NCI-H2029 (cell line): ENCODE results near the gene ZNF792.
"Not testable (repeated sequence)": the region's sequence is repeated elsewhere in the genome, so short reads cannot be mapped to it uniquely, and the experiment has no call there.

Source experiments
- DNase-seq: peaks from one replicate; lab custom pipeline; 2025; lab: John Stamatoyannopoulos, UW

The ZNF792 gene

DNA sequence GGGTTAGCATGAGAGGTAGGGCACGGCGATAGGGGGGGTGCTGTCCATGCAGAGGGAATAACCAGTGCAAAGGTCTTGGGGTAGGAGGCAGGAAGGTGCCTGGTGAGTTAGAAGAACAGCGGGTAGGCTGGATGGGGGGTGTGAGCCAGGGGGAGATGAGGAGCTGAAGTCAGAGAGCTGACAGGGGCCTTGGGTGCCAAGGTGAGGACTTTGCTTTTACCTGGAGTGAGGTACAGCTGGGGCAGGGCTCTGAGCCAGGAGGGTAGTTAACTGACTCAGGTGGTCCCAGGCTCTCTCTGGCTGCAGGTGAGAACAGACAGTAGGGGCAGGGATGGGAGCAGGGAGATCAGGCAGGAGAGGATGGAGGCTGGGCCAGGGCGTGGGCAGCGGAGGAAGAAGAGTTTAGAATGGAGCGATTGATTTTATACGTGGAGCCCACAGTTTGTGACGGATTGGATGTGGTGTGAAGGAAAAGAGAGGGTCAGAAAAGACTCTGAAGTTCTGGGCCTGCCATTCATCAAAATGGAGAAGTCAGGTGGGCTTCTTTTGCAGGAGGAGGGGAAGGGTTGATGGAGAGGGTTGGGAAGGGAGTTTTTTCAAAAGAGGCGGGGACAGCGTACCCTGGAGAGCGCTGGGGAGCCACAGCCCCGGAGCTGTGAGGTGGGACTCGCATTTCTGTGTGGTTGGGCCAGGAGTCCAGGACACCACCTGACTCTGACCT, 34.9 kb upstream of the ZNF792 start:
- DNase-seq, result no peak

DNA sequence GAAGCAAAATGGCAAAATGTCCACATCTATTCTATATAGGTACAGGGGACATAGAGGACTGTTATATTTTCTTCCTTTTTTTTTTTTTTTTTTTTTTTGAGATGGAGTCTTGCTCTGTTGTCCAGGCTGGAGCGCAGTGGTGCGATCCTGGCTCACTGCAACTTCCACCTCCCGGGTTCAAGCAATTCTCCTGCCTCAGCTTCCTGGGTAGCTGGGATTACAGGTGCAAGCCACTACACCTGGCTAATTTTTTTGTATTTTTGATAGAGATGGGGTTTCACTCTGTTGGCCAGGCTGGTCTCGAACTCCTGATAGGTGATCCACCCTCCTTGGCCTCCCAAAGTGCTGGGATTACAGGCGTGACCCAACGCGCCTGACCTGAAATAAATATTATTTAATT, 34.2 kb upstream of the ZNF792 start:
- not testable (repeated sequence) for DNase-seq

DNA sequence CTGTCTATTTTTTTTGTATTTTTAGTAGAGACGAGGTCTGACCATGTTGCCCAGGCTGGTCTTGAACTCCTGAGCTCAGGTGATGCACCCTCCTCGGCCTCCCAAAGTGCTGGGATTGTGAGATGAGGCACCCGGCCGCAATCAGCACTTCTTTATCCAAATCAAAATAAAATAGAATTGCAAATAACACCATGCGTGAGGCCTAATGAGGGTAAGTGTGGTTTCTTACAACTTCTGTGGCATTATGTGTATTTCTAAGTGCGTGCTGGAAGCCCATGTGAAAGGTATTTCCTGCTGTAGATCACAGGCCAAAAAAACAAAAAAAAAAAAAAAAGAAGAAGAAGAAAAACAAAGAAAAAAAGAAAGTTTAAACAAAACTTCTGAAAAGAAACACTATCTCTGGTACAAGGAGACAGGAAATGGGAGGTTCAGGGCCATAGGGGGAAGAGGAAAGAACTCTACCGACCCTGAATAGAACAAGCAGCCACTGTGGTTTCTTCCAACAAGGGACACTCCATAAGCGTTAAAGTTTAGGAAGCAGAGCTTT, 33.1 kb upstream of the ZNF792 start:
- DNase-seq, result no peak

DNA sequence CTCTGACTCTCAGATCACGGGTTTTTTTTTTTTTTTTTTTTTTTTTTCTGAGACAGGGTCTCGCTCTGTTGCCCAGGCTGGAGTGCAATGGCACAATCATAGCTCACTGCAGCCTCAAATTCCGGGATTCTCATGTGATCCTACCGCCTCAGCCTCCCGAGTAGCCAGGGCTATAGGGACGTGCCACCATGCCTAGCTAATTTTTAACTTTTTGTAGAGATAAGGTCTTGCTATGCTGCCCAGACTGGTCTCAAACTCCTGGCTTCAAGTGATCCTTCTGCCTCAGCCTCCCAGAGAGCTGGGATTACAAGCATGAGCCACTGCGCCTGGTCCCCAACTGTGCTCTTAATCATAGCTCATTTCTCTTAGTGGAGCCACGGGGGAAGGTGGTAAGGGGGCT, 31.5 kb upstream of the ZNF792 start:
- DNase-seq, result no peak

DNA sequence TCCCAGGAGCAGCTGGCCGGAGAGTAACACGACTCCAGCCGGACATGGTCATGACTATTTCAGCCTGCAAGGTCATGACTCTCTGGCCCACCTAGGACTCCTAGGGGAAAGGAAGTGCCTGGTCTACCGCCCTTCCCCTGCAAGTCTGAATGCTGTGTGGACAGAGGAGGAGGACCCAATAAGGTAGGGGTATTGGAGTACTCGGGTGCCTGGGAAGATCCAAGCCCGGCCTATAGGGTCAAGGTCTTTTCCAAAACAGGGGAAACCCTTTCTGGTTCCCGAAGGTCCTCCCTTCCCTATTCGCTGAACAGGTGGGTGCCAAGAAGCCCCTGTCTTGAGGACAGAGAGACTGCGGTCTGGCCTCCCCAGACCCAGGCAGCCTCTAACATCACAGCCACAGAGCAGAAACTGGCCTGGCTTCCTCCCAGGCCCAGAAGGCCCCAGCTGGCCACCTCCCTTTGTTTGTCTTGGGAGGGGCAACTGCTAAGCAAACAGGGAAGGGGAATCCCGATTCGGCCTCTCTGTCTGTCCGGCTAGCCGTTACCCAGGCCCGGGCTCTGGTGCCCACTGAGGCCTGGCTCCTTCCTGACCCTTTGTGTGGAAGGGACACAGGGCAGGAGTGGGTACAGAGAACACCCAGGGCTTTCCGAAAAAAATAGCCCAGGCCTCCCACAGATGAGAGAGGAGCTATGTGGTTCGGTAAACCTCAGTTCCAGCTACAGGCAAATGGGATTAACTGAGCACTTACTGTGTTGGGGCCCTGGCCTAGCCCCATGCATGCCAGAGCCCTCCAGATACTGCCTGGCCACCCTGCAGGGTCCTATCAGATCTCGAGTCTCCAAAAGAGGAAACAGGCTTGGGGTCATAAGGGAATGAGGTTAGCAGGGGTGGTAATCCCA, 30.9 kb upstream of the ZNF792 start:
- DNase-seq, result peak; percentile 70

DNA sequence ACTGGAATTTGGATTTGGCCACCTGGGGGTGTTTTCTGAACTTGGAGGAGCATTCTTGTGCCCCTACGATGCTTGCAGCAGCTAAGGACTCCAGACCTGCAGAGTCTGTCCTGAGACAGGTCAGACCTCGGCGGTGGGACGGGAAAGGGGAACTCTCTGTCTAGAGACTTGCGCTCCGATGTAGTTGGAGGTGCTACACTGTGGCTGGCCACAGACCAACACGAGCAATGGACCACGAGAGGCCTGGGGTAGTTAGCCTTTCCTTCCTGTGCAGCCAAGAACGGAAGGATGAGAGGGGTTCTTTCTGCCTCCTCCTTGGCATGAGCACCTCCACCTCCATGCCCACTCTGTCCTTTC, 30.2 kb upstream of the ZNF792 start:
- DNase-seq, result no peak

DNA sequence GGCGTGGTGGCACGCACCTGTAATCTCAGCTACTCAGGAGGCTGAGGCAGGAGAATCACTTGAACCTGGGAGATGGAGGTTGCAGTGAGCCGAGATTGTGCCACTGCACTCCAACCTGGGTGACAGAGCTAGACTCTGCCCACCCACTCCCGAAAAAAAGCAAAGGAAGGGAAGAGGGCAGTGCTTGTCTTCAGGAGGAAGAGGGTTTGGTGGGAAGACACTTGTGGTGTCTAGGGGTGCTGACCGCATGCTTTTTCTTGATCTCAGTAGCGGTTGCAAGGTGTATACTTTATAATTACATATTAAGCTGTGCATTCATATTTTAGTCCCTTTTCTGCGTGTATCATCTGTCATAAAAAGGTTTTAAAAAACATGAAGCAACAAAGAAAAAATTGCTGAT, 28.6 kb upstream of the ZNF792 start:
- not testable (repeated sequence) for DNase-seq

DNA sequence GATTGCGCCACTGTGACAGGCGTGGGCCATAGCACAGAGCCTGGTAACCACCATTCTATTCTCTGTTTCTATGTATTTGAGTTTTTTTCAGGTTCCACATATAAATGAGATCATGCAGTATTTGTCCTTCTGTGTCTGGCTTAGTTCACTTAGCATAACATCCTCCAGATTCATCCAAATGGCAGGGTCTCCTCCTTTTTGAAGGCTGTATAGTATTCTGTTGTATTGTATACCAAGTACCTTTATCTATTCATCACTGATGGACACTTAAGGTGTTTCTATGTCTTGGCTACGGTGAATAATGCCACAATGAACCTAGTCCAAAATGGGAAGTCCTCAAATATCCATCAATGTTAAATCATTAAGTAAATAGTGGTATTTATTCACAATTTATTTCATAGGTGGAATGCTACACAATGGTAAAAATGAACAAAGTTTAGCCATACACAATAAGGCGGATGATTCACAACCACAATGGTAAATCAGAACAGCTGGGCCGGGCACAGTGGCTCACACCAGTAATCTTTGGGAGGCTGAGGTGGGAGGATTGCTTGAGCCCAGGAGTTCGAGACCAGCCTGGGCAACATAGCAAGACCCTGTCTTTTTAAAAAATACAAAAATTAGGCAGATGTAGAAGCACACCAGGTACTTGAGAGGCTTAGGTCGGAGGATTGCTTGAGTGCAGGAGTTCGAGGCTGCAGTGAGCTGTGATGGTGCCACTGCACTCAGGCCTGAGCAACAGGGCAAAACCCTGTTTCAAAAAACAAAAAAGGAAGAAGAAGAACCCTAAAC, 27.7 kb upstream of the ZNF792 start:
- DNase-seq, result no peak

DNA sequence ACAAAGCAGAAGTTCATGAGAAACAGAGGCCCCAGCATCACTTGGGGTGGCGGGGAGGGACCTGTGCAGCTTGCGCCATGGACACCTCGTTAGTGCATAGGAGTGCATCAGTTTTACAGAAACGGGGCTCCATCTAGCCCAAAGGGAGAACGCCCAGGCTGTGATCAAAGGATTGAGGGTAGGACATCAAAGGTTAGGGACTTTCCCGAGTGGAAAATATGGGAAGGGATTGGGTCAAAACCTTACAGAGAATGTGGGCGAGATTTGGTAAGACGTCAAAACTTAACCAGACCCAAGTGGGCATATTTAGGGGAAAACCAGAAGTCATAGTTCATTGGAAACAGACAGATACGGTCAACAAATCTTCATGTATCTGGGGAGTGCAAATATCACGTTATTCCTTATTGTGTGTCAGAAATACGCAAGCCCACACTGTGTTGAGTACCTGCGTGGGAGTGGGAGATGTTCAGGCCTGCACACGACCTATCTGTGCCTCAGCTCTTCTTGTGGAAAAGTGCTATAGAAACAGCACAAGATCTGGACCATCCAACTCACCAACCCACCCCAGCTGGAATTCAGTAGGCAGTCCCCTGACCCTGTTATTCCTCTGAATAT, 26.7 kb upstream of the ZNF792 start:
- DNase-seq, result no peak

DNA sequence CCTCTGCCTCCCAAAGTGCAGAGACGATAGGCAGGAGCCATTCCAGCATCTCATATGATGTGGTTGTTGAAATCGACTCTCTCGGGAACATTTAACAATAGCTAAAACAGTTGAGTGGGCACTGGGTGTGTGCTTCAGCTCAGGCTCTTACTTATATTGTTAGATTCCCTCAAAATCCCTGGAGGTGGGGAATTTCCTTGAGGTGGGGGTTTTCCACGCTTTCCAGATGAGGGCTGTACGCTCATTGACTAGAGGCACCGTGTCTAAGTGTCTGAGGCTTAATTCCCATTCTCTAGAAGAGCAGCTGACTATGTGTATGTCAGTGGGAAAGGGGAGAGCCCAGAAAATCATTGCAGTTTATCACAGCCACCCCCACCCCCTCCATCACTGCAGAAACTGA, 25.3 kb upstream of the ZNF792 start:
- no peak for DNase-seq

DNA sequence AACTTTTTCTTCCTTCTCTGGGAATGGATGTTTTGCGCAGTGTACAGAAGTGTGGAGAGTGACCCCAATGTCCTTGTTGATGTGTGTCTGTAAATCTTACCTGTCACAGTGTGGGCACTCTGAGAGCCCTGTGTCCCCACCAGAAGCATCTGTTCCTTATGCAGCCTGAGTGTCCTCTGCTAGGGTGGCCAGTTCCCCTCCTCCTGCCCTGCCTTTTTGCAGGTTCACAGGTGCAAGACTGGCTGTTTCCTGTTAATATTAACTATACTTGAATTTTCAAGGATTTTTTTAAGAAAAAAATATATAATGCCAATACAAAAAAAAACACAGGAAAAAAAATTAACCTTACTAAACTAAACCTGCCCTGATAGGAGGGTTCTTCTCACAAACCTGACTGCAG, 24.1 kb upstream of the ZNF792 start:
- no peak for DNase-seq

DNA sequence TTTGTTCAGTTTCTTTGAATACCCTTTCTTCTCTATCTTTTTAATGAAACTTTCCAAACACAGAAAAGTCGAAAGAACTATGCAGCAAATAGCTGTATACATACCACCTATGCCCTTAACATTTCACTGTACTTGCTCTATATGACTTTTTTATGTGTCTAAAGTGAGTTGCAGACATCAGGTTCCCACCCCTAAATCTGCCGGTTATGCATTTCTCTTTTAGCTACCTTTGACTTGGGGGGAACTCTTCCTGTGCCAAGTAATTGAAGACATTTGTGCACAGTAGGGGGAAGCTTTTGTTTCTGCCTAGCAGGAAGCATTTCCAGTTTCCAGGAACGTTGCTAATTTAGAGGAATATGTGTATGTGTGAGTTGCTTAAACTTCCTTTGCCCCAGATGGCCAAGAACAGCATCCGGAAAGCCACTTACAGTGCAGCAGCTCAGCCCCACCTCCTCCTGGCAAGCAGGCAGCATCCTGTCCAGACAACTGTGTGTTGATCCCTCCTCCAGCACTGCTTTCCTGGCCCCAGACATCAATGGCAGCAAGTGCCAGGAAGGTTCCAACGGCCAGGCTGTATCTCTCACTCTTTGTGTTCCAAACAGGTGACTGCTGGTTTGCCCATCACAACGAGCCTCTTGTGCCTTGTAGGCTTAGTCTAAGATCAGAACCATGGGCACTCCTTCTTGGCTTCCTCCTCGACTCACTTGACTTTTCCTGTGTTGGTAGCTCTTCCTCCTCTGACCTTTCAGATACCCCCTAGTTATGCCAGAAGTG, 21.4 kb upstream of the ZNF792 start:
- DNase-seq, result no peak

DNA sequence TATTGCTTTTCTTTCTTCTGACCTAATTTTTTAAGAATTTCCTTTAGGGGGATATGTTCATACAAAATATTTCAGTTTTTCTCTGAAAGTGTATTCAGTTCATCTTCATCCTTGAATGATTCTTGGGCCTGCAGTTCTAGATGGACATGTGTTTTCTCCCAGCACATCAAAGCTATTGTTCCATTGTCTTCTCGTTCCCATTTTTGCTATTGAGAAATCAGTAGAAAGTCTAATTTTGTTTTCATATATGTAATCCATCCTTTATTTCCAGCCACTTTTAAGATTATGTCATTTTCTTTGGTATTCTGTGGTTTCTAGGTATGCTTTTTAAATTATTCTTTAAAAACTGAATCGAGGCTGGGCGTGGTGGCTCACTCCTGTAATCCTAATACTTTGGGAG, 20.3 kb upstream of the ZNF792 start:
- DNase-seq, result no peak

DNA sequence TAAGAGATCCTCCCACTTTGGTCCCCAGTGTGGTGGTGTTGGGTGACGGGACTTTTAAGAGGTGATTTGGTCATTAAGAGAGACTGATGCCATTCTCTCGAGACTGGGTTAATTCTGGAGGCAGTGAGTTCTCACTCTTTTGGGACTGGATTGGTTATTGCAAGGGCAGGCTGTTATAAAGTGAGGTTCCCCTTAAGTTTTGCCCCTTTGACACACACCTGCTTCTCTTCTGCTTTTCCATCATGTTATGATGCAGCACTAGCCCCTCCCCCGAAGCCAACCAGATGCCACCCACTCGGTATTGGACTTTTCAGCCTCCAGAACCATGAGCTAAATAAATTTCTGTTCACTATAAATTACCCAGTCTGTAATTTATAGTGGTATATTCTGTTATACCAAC, 19.8 kb upstream of the ZNF792 start:
- DNase-seq, result no peak

DNA sequence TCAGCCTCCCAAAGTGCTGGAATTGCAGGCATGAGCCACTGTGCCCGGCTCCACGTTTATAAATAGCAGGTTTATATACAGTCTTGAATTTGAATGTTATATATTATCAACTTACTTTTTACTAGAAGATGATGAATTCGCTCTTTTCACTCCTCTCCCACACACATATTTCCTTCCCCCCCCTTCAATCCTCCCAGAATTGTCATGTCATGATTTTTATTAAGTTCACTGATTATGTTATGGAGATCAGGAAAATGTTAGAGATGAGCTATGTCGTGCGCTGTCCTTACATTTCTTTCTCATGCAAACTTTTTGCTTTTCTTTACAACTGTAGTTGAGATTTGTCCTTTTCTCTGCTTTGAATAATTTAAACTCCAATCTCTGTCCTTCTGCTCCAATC, 18.2 kb upstream of the ZNF792 start:
- DNase-seq, result no peak

DNA sequence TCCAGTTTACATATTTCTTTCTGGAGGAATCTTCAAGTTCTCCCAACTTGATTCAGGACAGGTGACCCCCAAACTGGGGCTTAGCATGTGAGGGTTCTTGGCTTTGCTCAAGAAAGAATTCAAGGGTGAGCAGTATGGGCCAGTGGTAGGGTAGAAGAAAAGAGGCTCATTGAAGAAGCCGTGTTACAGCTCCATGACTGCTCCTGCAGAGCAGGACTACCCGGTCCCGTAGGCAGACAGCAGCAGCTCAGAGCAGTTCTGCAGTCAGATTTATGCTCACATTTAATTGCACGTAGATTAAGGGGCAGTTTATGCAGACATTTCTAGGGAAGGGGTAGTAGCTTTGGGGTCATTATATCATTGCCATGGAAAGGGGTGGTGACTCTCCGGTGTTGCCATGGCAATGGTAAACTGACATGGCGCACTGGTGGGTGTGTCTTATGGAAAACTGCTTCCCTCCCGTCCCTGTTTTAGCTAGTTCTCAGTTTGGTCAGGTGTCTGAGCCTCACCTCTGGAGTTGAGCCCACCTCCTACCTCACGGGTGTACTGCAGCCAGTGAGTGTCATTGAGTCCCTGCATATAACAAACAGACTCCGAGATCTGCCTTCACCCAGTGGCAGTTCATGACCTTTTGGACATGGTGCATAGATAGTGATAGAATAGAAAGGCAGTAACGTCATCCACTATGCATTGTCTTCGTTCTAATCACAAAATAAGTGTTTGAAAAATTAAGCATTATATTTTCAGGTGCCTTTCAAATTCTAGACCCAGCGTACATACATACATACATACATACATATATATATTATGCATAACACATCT, 16.0 kb upstream of the ZNF792 start:
- DNase-seq, result no peak

DNA sequence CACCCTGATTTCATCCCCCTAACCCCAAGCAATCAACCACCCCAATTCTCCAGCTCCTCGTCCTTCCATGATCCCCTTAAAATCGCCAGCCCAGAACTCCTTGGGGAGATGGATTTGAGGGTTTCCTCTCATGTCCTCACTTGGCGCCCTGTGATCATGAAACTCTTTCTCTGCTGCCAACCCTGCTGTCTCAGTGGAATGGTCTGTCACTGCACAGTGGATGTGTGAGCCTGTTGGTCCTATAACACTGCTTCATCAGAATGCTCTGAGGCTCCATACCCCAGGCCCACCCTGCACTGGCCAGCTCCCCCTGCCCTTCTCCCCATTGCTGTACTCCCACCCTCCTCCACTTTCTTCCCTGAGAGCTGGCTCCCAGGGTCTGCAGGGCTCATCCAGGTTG, 12.6 kb upstream of the ZNF792 start:
- DNase-seq, result no peak

DNA sequence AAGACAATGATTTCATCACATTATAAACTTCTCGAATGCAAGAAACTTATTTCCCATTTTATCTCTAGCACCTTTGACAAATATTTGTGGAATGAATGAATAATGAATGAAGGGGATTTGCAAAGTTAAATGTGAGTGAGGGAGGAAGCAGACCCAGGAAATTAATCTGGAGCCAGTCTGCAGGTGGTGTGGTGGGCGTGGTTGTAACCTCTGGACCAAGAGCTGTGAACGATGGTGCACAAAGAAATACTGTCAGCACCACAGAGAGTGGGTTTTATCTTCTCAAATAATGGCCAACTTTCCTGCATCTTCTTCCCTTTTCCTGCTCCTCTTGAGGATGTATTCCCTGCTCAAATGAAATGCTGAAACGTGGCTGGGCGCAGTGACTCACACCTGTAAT, 11.0 kb upstream of the ZNF792 start:
- DNase-seq, result no peak

DNA sequence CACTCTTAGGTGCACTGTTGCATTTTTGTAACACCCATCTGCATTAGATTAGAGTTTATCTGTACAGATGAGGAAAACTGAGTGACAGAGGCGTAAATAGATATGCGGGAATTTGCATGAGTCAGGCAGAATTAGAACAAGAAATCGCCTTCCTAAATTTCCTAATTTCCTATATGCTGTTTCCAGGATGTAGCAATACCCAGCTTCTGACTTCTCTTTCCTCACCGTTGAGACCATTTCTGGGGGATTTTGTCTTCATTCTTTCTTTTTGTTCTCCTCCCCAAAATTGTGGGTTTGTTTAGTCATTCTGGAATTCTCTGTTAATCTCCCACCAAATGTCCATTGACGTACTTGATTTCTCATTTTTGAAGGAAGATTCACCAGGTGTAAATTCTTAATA, 10.6 kb upstream of the ZNF792 start:
- no peak for DNase-seq

DNA sequence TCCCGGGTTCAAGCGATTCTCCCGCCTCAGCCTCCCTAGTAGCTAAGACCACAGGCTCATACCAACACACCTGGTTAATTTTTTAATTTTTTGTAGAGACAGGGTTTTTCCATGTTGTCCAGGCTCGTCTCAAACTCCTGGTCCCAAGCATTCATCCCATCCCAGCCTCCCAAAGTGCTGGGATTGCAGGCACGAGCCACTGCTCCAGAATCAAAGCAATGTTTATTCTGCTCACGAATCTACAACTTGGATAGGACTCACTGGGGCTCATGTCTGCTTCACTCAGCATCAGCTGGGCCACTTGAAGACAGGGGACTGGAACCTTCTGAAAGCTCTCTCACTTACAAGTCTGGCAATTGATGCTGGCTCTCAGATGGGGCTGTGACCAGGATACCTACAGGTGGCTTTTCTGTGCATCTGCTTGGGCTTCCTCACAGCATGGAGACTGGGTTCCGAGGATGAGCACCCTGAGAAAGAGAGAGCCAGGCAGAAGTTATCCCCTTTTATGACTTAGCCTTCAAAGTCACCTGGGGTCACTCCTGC, 8.2 kb upstream of the ZNF792 start:
- no peak for DNase-seq
